ENCODE results near the gene PPFIA3.
"Not testable (repeated sequence)": the region's sequence is repeated elsewhere in the genome, so short reads cannot be mapped to it uniquely, and the experiment has no call there.

The PPFIA3 gene

DNA sequence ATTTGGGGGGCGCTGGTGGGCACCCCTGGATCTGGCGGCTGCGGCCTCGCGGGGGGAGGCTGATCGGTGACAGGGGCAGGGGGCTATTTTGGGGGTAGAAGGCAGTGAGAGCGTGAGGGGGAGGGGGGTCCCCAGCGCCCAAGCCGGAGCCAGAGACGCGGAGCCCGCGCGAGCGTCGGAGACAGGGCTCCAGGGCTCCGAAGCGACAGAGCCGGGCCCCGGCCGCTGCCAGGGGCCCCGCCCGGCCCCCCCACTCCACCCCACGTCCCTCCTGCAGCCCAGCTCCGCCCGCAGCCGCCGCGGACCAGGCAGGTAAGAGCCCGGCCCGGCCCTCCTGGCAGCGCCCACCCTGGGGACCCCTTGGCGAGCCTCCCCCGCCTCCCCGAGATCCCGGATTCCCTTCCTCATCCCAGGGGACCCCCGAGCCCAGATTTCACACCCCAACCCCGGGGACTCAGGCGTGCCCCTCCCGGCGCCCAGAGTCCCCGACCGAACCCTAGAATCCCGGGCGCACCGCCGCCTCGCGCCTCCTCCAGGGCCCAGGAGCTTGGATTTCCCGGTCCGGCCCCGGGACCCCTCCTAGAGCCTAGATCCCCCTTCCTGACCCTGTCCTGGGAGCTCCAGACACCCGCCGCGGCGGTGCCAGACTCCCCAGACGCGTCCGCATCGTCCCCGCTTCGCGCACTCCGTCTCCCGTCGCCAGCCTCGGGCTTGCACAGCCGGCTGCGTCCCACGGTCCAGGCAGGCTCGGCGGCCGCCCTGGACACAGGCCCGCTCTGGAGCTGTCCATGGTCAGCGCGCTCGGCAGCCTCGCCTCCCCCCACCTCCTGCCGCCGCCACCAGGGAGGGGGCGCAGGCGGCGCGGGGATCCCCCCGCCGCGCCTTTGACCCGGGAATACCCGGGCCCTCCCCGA is at the start of gene PPFIA3:
TSS of gene PPFIA3 (plus strand) at position 134 of the 914 bp plus-strand sequence. CDS start 8,330 bp downstream, outside the sequence.
- in situ Hi-C loops (cut with MboI; ENCODE audit: low sequenced_read_pairs): no loop called here

DNA sequence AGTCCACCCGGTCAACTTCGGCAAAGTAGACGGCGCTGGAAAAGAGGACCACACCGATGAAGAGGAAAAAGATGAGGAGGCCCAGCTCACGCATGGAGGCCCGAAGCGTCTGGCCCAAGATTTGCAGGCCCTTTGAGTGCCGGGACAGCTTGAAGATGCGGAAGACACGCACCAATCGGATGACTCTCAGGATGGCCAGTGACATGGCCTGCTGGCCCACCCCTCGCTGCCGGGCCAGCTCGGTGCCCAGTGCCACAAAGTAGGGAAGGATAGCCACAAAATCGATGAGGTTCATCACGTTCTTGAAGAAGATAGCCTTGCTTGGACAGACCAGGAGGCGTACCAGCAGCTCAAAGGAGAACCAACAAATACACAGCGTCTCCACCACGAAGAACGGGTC is 48.9 kb upstream of the PPFIA3 start:
- in situ Hi-C loops (cut with MboI; ENCODE audit: low sequenced_read_pairs): no loop called here

DNA sequence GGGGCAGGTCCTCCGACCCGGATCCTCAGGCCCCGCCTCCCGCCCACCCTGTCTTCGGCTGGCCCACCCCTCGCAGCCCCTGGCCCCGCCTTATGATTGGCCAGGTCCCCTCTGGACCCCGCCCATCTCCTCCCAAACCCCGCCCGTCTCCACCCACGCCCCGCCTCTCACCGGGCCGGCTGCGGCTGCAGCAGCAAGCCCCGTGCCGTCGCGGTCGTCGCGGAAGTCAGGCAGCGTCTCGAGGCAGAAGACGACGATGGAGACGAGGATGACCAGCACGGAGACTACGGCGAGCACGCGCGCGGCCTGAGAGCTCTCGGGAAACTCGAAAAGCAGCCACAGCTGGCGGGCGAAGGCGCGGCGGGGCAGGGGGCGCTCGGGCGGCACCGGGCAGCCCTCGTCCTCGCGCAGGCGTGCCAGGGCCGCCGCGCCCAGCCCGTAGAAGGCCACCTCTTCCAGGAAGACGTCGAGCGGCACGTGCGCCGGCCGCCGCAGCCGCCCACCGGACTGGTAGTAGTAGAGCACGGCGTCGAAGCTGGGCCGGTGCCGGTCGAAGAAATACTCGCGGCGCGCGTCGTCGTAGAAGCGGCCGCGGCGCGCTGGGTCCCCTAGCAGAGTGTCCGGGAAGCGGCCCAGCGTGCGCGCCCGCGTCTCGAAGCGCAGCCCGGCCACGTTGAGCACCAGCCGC is 47.3 kb upstream of the PPFIA3 start:
- in situ Hi-C loops (cut with MboI; ENCODE audit: low sequenced_read_pairs): no loop called here

DNA sequence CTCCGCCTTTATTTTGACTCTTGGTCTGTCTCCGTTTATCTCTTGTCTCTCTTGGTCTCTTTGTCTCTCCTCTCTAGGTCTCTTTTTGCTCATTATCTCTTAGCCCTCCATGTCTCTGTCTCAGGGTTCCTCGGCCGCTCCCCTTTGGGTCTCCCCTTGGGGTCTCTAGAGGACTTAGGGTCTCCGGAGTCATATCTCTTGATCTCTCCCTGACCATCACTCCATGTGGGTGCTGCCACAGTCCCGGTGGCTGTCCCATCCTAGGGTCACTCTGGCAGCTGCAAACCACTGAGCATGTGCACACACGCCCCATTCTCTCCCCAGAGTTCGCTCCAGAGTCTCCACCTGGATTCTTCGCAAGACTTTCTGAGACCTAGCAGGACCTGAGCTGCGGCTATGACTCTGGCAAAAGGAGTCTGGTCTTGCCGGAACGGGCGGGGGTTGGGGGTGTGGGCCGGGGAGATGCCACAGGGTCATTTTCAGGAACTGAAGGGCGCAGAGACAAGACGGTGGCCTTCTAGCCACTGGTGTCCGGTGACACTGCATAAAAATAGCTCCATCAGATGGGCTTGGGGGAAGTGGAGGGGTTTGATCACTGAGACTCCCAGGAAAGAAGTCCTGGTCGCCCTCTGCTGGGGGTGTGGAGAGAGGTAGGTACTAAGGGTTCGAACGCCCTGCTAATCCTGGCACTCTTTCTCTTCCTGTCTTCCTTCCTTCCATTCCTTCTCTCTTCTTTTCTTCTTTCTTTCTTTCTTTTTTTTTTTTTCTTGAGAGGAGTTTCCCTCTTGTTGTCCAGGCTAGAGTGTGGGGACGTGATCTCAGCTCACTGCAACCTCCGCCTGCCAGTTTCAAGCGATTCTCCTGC is 45.6 kb upstream of the PPFIA3 start:
- in situ Hi-C loops (cut with MboI; ENCODE audit: low sequenced_read_pairs): no loop called here

DNA sequence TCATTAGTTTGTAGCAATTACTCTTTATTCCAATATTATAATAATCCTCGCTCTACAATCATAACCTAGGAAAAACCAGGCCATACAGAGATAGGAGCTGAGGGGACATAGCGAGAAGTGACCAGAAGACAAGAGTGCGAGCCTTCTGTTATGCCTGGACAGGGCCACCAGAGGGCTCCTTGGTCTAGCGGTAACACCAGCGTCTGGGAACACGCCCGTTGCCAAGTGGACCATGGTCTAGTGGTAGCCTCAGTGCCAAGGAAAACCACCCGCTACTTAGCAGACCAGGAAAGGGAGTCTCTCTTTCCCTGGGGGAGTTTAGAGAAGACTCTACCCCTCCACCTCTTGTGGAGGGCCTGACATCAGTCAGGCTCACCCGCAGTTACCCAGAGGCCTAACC is 44.5 kb upstream of the PPFIA3 start:
- in situ Hi-C loops (cut with MboI; ENCODE audit: low sequenced_read_pairs): not testable (repeated sequence)

DNA sequence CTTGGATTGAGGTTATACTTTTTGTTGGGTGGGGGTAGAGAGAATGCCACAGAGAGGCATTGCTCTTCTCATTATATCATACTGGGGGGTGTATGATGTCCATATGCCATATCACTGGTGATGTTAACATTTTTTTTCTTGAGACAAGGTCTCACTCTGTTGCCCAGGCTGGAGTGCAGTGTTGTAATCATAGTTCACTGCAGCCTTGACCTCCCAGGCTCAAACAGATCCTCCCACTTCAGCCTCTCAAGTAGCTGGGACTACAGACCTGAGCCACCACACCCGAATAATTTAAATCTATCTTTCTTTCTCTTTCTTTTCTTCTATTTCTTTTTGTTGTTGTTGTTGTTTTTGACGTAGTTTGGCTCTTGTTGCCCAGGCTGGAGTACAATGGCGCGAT is 39.0 kb upstream of the PPFIA3 start:
- in situ Hi-C loops (cut with MboI; ENCODE audit: low sequenced_read_pairs): no loop called here

DNA sequence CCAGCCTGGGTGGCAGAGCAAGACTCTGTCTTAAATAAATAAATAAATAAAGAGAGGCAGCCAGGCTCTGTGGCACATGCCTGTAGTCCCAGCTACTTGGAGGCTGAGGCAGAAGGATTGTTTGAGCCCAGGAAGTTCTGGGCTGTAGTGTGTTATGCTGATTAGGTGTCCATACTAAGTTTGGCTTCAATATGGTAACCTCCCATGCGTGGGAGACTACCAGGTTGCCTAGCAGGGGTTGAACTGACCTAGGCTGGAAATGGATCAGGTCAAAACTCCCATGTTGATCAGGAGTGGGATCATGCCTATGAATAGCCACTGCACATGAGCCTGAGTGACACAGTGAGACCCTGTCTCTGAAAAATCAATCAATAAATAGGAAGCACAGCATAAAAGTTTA is 38.1 kb upstream of the PPFIA3 start:
- in situ Hi-C loops (cut with MboI; ENCODE audit: low sequenced_read_pairs): no loop called here

DNA sequence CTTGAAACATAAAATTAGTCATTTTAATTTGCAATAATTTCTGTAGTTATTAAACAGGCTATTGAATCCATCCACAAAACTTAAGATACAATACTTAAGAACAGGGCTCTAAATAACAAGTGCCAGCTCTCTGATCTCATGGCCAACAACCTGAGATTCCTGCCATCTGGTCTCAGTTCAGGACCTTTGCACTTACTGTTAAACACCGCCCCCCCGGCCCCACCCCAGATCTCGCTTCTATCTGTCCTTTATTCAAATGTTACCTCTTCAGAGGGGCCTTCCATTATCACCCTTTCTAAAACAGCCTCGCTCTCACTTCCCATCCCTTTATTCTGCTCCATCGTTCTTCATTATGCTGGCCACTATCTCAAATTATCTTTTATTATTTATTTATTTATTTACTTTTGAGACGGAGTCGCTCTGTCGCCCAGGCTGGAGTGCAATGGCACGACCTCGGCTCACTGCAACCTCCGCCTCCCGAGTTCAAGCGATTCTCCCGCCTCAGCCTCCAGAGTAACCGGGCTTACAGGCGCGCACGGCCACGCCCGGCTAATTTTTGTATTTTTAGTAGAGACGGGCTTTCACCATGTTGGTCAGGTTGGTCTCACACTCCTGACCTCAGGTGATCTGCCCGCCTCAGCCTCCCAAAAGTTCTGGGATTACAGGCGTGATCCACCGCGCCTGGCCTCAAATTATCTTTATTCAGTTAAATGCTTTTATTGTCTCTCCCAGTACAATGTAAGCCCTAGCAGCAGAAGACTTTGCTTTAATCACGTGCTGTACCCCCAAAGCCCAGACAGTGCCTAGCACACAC is 34.9 kb upstream of the PPFIA3 start:
- in situ Hi-C loops (cut with MboI; ENCODE audit: low sequenced_read_pairs): no loop called here

DNA sequence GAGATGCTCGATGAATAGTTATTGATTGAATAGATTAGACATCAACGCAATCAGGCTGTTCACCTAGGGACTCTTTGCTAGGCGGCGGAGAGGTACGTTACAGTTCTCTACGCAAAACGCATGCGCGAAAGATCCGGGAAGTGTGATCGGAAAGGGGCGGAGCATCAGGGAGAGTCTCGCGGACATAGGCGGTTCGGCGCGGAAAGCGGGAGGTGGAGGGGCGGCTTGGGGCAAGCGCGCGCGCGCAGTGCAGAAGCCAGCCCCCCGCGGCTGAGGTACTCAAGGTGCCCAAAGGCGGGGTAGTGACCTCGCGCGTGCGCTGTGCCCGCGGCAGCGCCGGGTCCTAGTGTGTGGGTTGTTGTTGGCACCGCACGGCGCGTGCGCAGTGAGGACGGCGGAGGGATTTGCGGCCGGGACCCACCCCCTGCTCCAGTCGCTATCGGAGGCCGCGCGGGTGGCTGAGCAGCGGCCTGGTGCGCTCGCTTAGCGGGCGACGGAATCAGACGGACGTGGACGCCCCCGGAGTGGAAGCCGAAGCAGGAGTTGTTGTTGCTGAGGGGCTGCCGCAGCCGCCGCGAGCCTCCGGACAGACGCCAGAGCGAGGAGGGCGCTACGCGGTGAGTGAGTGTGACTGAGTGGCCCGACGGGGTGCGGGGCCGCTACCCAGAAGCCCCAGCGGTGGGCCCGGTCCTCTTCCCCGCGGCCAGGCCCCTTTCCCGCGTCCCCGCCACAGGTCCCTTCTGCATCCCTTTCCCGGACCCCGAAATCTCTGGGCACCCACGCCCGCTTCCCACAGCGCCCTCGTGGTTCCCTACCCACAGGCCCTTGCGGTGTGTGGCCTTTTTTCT is 34.1 kb upstream of the PPFIA3 start, which contains the start of gene SNRNP70:
TSS of gene SNRNP70 (plus strand) at position 432 of the 848 bp plus-strand sequence. CDS start 964 bp downstream, outside the sequence.
- in situ Hi-C loops (cut with MboI; ENCODE audit: low sequenced_read_pairs): no loop called here

DNA sequence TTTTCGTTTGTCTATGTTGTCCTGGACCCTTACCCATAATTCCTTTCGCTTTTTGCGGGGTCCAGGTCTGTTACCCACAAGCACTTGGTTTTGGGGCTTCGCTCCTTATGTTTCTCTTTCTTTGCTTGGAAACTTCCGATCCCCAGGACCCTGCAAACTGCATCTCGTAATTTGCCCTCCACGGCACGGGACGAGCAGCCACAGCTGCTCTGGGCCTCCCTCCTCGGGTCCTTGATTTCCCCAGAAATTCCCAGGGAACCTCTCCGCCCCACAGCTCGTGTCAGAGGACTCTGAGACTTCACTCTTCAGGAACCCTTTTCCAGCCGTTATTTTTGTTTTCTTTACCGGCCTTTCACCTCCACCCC is 33.5 kb upstream of the PPFIA3 start:
- in situ Hi-C loops (cut with MboI; ENCODE audit: low sequenced_read_pairs): no loop called here

DNA sequence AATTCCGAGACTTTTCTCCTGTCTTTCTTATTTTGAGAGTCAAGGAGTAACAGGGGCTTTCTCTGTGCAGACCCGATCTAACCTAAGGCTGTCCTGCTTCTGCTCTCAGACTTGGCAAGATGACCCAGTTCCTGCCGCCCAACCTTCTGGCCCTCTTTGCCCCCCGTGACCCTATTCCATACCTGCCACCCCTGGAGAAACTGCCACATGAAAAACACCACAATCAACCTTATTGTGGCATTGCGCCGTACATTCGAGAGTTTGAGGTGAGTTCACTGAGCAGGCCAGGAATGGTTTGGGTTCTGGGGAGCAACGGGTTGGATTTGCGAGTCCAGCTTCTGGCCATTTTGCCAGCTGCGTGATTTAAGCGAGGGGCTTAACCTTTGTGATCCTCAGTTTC is 33.0 kb upstream of the PPFIA3 start:
- in situ Hi-C loops (cut with MboI; ENCODE audit: low sequenced_read_pairs): no loop called here

DNA sequence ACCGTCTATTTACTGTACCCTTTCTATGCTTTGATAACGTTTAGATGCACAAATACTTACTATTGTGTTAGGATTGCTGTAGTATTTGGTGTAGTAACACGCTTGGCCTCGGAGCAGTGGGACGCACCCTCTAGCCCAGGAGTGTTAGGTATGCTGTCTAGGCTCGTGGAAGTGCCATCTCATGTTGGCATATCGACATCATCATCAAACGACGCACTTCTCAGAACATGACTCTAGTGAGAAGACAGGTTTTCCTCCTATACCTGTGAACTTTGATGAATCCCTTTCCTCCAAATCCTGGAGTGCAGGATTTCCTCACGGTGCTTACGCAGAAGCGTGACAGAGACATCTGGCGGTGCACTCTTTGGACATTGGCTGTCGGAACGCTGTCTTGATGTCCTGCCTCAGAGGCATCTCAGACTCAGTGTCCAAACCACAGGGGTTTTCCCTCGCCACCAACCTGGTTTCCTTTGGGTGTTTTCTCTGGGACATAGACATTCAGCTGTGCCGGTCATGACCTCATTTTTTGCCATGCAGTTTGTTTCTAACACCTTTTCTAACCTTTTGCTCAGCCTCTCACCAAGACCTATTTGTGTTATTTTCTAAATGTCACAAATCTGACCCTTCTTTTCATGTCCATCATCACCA is 27.8 kb upstream of the PPFIA3 start:
- in situ Hi-C loops (cut with MboI; ENCODE audit: low sequenced_read_pairs): no loop called here

DNA sequence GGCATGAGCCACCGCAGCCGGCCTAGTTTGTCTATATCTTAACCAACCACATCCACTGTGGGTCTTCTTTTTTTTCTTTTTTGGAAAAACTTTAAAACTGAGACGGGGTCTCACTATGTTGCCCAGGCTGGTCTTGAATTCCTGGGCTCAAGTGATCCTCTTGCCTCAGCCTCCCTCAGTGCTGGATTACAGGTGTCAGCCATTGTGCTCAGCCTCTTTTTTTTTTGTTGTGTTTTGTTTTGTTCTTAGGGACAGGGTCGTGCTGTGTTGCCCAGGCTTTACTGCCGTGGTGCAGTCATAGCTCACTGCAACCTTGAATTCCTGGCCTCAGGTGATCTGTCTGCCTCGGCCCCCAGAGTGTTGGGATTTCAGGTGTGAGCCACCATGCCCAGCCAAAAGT is 26.7 kb upstream of the PPFIA3 start:
- in situ Hi-C loops (cut with MboI; ENCODE audit: low sequenced_read_pairs): no loop called here

DNA sequence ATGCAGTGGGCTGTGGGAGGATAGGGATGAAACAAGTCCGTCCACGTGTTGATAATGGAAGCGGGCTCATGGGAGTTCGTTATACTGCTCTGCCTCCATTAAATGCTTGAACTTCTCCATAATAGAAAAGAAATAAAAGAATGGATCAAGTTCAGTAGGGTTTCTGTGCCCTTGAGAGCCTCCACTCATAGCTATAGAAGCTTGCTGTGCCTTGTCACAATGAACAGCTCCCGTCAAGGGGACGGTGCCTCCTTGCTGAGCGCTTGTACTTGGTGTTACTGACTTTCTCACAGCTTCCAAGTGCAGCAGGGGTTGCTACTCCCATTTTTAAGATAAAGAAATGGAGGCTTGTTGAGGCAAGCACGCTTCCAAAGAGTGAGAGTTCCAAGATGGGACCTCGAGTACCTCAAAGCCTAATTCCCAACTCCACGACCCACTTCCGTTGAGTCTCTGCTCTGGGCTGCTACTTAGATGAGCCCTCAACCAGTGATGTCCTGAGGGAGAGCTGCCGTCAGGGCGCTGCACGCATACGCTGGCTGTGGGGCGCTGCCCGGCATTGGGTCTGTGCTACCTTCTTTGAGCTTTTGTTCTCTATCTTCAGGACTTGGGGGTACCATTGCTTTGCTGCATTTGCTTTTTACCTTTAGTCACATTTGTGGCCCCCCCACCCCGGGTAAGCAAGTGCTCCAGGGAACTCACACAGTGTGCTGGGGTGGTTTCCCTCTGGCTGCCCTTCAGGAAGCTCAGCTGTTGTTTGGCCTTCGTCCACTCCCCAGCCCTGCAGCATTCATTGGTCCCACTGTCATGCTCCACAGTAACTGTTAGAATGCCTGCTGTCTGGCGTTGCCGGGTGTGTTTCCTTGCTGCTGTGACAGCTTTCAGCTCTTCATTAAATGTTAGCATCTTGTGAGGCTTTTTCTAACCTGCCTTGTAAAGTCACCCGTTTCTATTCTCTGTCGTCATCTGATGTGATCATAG is 24.6 kb upstream of the PPFIA3 start:
- in situ Hi-C loops (cut with MboI; ENCODE audit: low sequenced_read_pairs): no loop called here

DNA sequence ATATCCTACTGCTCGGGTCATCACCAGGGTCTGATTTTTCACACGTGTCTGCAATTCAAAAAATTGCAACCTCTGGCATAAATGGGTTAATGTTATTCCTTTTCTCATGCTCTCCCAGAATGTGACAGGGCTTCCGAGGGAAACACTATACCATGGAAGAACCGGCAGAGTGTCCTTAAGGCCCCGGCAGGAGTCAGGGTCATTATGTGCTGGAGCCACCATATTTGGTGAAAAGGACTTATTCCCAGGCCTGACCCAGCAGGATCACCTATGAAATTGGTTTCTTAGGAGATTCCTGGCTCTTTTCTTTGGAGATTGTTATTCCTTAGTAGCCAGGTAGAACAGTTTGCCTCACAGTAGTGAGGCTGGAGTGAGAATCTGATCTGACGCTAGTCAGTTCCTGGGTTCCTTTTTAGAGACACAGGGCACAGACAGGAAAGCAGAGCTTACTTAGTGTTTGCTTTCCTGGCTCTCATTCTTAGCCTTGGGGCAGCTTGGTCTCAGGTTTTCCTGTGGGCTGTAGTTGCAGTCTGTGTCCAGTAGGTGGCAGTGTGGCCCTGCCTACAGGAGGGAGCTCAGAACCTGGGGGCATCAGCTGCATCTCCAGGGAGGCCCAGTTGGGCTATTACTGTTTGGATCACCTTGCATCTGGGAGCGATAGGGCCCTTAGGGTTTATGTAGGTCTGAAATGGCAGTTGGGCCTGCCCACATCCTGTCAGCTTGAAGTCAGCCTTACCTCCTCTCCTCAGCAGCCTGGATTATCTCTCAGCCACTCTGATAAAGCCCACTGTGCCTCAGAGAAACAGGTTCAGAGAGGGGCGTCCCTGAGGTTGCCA is 21.7 kb upstream of the PPFIA3 start:
- in situ Hi-C loops (cut with MboI; ENCODE audit: low sequenced_read_pairs): no loop called here

DNA sequence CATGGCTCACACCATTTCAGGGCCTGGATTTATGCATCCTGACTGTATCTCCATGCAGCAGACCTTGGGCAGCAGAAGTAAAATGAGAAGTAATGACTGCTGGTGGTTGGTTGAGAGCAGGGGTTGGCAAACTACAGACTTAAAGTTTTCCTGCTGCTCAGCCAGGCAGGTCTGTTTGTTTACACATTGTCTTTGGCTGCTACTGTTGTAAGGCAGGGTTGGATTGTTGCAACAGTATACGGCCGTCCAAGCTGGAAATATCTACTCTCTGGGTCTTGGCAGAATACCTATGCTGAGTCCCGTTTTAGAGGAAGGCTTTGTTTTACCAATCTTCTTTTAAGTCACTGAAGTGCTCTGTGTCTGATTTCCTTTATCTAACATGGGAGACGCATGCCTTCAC is 20.5 kb upstream of the PPFIA3 start:
- in situ Hi-C loops (cut with MboI; ENCODE audit: low sequenced_read_pairs): no loop called here

DNA sequence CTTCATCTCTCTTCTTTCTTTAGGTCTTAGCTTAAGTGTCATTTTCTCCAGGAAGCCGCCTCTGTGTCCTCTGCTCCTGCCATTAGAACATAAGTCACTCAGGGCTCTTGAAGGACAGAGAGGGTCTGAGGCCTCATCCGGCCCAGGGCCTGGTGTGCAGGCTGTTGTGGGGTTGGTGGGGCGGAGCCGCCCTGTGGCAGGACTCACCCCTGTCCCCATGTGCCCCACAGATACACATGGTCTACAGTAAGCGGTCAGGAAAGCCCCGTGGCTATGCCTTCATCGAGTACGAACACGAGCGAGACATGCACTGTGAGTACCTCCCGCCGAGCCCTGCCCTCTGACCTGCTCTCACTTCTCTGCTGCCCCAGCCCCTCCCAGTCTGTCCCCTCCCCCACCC is 18.2 kb upstream of the PPFIA3 start:
- in situ Hi-C loops (cut with MboI; ENCODE audit: low sequenced_read_pairs): no loop called here
